ENCODE results near the gene RAB44. TPM values are rescaled to one million over a fixed set of nuclear protein-coding genes. Genes with fewer than 3 reads are reported as not detected.
A peak's percentile ranks its signal among the peaks of the same experiment; 100 is the strongest.
"Not testable (repeated sequence)": the region's sequence is repeated elsewhere in the genome, so short reads cannot be mapped to it uniquely, and the experiment has no call there.

RAB44 gene
- total RNA-seq, 1 donor from 2014 or later: under 0.01 TPM

DNA sequence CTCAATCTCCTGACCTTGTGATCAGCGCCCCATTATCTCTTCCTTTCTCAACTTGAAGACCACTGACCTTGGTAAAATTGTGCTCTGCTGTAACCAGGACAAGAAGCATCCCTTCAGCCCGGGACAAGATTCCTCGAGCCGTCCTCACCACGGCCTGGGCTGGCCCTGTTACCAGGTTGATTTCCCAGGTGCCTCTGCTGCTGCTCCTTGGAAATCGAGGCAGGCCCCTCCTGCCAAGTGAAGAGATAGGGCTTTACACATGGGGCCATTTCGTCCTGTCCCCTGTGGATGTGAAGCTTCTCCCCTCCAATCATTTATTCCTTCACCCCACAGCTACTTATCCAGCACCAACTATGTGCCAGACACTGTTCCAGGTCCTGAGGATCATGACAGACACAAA lies 21.5 kb downstream of the RAB44 start:
- Histone ChIP-seq H3K27me3 (ENCODE audit: control insufficient read depth, insufficient read depth, low read length) (no peaks in the 10 kb centered on the region), H3K36me3 (ENCODE audit: control insufficient read depth, insufficient read depth, low read length) (no peaks in the 10 kb centered on the region), H3K4me3 (ENCODE audit: low read depth, low read length) (no peak overlapping the region)
- DNase-seq (ENCODE audit: low read depth): no peak
- no peak for FAIRE-seq
- TF ChIP-seq, protein P1, sequence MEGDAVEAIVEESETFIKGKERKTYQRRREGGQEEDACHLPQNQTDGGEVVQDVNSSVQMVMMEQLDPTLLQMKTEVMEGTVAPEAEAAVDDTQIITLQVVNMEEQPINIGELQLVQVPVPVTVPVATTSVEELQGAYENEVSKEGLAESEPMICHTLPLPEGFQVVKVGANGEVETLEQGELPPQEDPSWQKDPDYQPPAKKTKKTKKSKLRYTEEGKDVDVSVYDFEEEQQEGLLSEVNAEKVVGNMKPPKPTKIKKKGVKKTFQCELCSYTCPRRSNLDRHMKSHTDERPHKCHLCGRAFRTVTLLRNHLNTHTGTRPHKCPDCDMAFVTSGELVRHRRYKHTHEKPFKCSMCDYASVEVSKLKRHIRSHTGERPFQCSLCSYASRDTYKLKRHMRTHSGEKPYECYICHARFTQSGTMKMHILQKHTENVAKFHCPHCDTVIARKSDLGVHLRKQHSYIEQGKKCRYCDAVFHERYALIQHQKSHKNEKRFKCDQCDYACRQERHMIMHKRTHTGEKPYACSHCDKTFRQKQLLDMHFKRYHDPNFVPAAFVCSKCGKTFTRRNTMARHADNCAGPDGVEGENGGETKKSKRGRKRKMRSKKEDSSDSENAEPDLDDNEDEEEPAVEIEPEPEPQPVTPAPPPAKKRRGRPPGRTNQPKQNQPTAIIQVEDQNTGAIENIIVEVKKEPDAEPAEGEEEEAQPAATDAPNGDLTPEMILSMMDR (IDR thresholded peaks at IDR 0.05; ENCODE audit: insufficient read depth, low read length, severe bottlenecking): no peak

DNA sequence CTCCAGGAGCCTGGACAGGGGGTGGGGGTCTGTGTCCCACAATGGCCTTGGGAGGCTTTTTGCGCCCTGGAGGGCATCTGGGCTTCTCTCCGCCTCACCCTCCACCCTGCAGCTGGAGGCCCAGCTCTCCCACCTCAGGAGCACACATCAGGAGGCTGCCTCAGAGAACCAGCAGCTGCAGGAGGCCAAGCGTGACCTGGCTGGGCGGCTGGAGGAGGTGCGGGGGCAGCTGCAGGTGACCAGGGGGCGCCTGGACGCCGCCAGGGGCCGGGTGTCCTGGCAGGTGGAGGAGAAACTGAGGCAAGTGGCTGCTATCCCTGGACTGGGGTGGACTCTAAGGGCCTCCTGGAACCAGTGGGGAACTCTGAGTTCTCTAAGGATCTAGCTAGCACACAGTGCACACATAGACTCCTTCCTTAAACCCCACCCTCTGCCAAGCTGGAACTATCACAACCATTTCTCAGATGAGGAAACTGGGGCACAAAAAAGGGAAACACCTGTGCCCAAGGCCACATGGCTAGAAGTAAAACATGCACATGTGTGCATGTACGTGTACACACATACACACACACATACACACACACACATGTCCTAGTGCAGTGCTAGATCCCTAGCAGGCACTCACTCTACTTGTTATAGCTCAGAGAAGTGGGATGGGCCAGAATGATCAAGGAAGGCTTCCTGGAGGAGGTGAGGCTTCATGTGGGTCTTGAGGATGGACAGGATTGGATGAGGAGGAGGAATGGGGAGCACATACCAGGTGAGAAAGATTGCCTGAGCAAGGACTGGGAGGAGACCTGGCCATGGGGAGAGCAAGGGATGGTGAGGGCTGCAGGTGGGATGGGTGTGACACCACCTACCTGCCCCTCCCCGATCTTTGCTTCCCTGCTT lies 22.9 kb downstream of the RAB44 start:
- no peak overlapping the region for H3K4me3 ChIP-seq (ENCODE audit: low read depth, low read length)
- TF ChIP-seq, protein P1 (IDR thresholded peaks at IDR 0.05; ENCODE audit: insufficient read depth, low read length, severe bottlenecking): no peak
- FAIRE-seq: no peak
- H3K27me3 ChIP-seq (ENCODE audit: control insufficient read depth, insufficient read depth, low read length): no peaks in the 10 kb centered on the region
- no peak for DNase-seq (ENCODE audit: low read depth)
- H3K36me3 ChIP-seq (ENCODE audit: control insufficient read depth, insufficient read depth, low read length): no peaks in the 10 kb centered on the region

DNA sequence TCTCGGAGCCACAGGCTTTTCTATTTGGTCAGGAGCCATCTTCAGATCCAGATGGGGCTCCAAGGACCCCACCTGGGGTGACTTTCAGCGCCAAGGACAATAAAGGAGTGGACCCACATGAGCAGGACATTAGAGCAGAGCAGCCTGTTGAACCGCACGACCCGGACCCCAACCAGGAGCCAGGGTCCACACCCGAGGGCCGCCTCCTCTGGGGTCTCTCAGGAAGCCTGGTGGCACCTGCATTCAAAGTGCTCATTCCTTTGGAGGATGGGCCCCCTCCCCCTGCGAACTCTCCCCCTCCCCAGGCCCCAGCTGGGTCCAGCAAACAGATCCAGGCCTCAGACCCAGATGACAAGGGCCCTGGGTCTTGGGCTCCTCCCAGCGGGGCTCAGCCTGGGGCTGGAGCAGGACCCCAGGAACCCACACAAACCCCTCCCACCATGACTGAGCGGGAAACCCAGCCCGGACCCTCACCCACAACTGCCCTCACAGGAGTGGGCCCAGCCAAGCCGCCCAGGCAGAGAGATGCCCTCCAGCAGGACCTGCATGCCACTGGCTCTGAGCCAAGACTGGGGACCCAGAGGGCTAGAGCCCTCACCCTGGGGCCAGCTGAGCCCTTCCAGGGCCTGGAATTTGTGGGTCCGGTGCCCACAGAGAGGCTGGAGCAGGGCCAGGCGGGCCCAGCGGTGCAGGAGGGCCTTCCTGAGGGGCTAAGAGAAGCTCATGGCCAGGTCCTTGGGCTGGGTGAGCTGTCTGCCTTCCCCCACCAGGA lies 23.9 kb downstream of the RAB44 start:
- DNase-seq (ENCODE audit: low read depth) (no peak), FAIRE-seq (no peak)

DNA sequence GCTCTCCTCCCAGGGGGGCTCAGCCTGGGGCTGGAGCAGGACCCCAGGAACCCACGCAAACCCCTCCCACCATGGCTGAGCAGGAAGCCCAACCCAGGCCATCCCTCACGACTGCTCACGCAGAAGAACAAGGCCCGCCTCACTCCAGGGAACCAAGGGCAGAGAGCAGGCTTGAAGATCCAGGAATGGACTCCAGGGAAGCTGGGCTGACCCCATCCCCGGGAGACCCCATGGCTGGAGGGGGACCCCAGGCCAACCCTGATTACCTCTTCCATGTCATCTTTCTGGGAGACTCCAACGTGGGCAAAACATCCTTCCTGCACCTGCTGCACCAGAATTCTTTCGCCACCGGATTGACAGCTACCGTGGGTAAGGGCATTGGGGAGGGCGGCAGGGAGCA lies 24.7 kb downstream of the RAB44 start:
- Histone ChIP-seq H3K36me3 (ENCODE audit: control insufficient read depth, insufficient read depth, low read length) (no peaks in the 10 kb centered on the region), H3K4me3 (ENCODE audit: low read depth, low read length) (no peak overlapping the region), H3K27me3 (ENCODE audit: control insufficient read depth, insufficient read depth, low read length) (no peaks in the 10 kb centered on the region)
- DNase-seq (ENCODE audit: low read depth): no peak
- TF ChIP-seq, protein P1 (IDR thresholded peaks at IDR 0.05; ENCODE audit: insufficient read depth, low read length, severe bottlenecking): no peak
- no peak for FAIRE-seq

More for the DNA sequence above, 23.9 kb downstream of the RAB44 start:
- Histone ChIP-seq H3K4me3 (ENCODE audit: low read depth, low read length) (no peak overlapping the region), H3K36me3 (ENCODE audit: control insufficient read depth, insufficient read depth, low read length) (no peaks in the 10 kb centered on the region), H3K27me3 (ENCODE audit: control insufficient read depth, insufficient read depth, low read length) (no peaks in the 10 kb centered on the region)
- TF ChIP-seq, protein P1 (IDR thresholded peaks at IDR 0.05; ENCODE audit: insufficient read depth, low read length, severe bottlenecking): no peak

DNA sequence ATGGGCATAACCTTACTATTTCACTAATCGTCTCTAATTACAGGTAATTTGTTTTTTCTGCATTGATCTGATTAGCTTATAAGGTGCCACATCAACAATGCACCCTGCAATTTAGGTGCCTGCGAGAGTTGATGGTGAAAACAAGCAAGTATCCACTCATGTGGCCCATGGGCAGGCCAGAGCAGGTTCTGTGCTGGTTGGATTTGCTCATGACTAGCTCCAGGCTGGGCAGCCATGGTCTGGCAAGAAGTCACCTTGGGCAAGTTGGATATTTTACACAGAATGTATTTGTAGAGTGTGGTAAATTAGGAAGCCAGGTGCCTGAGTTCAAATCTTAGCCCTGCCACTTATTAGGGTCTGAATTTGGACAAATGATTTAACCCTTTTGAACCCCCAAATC lies 25.3 kb downstream of the RAB44 start:
- DNase-seq (ENCODE audit: low read depth) (peak; percentile 71), FAIRE-seq (peak; percentile 62)
- H3K27me3 ChIP-seq (ENCODE audit: control insufficient read depth, insufficient read depth, low read length): no peaks in the 10 kb centered on the region
- no peak overlapping the region for H3K4me3 ChIP-seq (ENCODE audit: low read depth, low read length)
- TF ChIP-seq, protein P1 (IDR thresholded peaks at IDR 0.05; ENCODE audit: insufficient read depth, low read length, severe bottlenecking): no peak
- H3K36me3 ChIP-seq (ENCODE audit: control insufficient read depth, insufficient read depth, low read length): no peaks in the 10 kb centered on the region

GRCh38 chr6:36723992-36724391 lies 26.4 kb downstream of the RAB44 start:
- DNase-seq (ENCODE audit: low read depth); H3K36me3 ChIP-seq (ENCODE audit: control insufficient read depth, insufficient read depth, low read length); FAIRE-seq; H3K27me3 ChIP-seq (ENCODE audit: control insufficient read depth, insufficient read depth, low read length); H3K4me3 ChIP-seq (ENCODE audit: low read depth, low read length): not testable (repeated sequence)
